PC-9 (cell line): Measurements from ENCODE around the gene DOLK.

Experiments
- CTCF ChIP-seq: fragments of 200-600 bp; sonication (generic); conservative IDR thresholded peaks from 2 replicates; pipeline ENCODE4 v1.6.1; 2017; ENCODE audit warnings: mixed run types, antibody characterized with exemption, mild to moderate bottlenecking, moderate library complexity
- EZH2 ChIP-seq: fragments of 200-600 bp; sonication (generic); IDR thresholded peaks from 2 replicates; pipeline ENCODE4 v1.8.0; 2017; ENCODE audit warnings: antibody characterized with exemption, low read depth

- no peak for TF ChIP-seq CTCF
- TF ChIP-seq EZH2, result no peak
Measured at GRCh38 chr9:128947527-128948301, at the start of gene DOLK, which contains the start of gene NUP188.
